Large intestine (tissue), 3 donors: ENCODE results near the gene DOHH. TPM values are rescaled to one million over a fixed set of nuclear protein-coding genes. Genes with fewer than 3 reads are reported as not detected.

Experiments
- DNase-seq, 2 donors: peaks; one replicate each; pipeline versions ENCODE4 v3.0.0 to v3.0.0-alpha.2; 2013
- H3K27ac ChIP-seq: one replicate; pipeline ENCODE4 v1.5.1; 2013; ENCODE audit warnings: low read length
- H3K27me3 ChIP-seq: 2 replicates; pipeline ENCODE4 v1.6.1; 2013; ENCODE audit warnings: low read length; ENCODE audit not compliant: control insufficient read depth, insufficient read depth
- H3K36me3 ChIP-seq: 2 replicates; pipeline ENCODE4 v1.6.1; 2013; ENCODE audit warnings: low read length; ENCODE audit not compliant: control insufficient read depth, insufficient read depth
- H3K4me1 ChIP-seq: one replicate; pipeline ENCODE4 v1.6.1; 2013; ENCODE audit warnings: low read length; ENCODE audit not compliant: control insufficient read depth, insufficient read depth
- H3K4me3 ChIP-seq: one replicate; pipeline ENCODE4 v1.5.1; 2013; ENCODE audit warnings: low read length
- H3K9me3 ChIP-seq: one replicate; pipeline ENCODE4 v1.6.1; 2013; ENCODE audit warnings: mild to moderate bottlenecking, low read depth, low read length, moderate library complexity; ENCODE audit not compliant: control insufficient read depth
- WGBS: methylation state at CpG from one replicate; pipeline ENCODE4 v1.1.5; 2013; ENCODE audit warnings: low lambda C conversion rate; ENCODE audit not compliant: insufficient coverage; 5-methylcytosine and 5-hydroxymethylcytosine counted together
- polyA plus RNA-seq: library from polyadenylated mRNA; unstranded; fragments of 120-200 nt; gene quantifications from one replicate; pipeline ENCODE4 v1.2.1, GENCODE V29; 2013

DOHH gene
- polyA plus RNA-seq, 1 donor: 12.1 TPM

GRCh38 chr19:3483226-3483628 lies 17.2 kb downstream of the DOHH start, which contains the start of gene SMIM44:
Gene SMIM44, minus strand, starts transcription at chr19:3483441. Its CDS starts 38 bp downstream, at chr19:3483403.
- Histone ChIP-seq H3K4me1 (peaks cover 27% of the 10 kb centered on the region), H3K27me3 (peaks cover 5% of the 10 kb centered on the region), H3K4me3 (no peak within 1 kb of the TSS), H3K27ac (peak within 1 kb of the TSS; percentile 92), H3K36me3 (no peaks in the 10 kb centered on the region), H3K9me3 (peaks cover 8% of the 10 kb centered on the region)
- DNase-seq: no peak
- WGBS: 79% methylated on average over 6 of the region's 33 CpGs

DNA sequence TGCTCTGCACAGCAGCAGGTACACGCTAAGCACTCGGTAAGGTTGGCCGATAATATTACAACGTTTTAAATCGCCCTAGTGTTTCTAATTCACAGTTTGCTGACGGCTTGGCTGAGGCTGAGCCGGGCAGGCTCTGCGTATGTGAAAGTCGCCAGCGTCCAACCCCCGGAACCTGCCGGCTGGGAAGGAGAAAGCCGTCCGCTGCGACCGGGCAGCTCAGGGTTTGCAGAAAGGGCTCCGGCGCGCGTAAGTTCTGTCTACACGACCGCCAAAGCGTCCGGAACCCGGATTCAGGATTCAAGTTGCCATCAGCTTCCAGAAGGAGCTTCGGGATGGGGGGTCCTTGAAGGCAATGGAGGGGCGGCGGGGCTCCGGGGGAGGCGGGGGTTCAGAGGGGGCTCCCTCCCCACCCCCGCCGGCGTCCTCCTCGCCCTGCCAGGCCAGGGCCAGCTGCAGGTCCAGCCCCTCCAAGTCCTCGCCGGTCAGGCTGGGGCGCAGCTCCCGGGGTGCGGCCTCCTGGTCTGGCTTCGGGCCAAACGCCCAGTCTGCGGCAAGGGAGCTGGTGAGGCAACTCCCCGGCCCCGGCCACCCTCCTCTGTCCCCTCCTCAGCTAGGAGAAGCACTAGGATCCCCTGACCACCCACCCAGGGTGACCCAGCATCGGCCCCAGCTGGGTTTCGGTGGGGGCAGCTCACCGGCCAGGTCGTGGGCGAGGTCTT lies 17.8 kb downstream of the DOHH start:
- no peak for DNase-seq
- 96% methylated on average over 5 of the region's 49 CpGs for WGBS
- Histone ChIP-seq H3K27me3 (peaks cover 5% of the 10 kb centered on the region), H3K36me3 (peaks cover 2% of the 10 kb centered on the region), H3K4me3 (no peak overlapping the region), H3K4me1 (peaks cover 30% of the 10 kb centered on the region), H3K27ac (peak overlapping the region; percentile 92), H3K9me3 (peaks cover 8% of the 10 kb centered on the region)

- peak; percentile 95 to 97 for DNase-seq
- Histone ChIP-seq H3K4me3 (no peak overlapping the region), H3K9me3 (peaks cover 10% of the 10 kb centered on the region), H3K4me1 (peaks cover 30% of the 10 kb centered on the region), H3K27ac (peak overlapping the region; percentile 92), H3K27me3 (peaks cover 5% of the 10 kb centered on the region), H3K36me3 (peaks cover 7% of the 10 kb centered on the region)
- no CpG with 5 or more reads among the region's 38 CpGs for WGBS
Measured at GRCh38 chr19:3481241-3482090, 19.0 kb downstream of the DOHH start.

- WGBS: no CpG with 5 or more reads among the region's 27 CpGs
- DNase-seq: peak; percentile 96 to 98
- Histone ChIP-seq H3K4me1 (peaks cover 30% of the 10 kb centered on the region), H3K36me3 (peaks cover 15% of the 10 kb centered on the region), H3K9me3 (peaks cover 10% of the 10 kb centered on the region), H3K27ac (peak within 1 kb of the TSS; percentile 92), H3K27me3 (peaks cover 5% of the 10 kb centered on the region), H3K4me3 (peak within 1 kb of the TSS; percentile 58)
Measured at GRCh38 chr19:3480383-3481091, 19.9 kb downstream of the DOHH start, which contains the start of gene SMIM24. Gene SMIM24, minus strand, starts transcription at chr19:3480525. Its CDS starts 62 bp downstream, at chr19:3480463.

- Histone ChIP-seq H3K4me1 (peaks cover 35% of the 10 kb centered on the region), H3K27me3 (peaks cover 5% of the 10 kb centered on the region), H3K4me3 (peak overlapping the region; percentile 58), H3K9me3 (peaks cover 10% of the 10 kb centered on the region), H3K36me3 (peaks cover 22% of the 10 kb centered on the region), H3K27ac (peak overlapping the region; percentile 92)
- DNase-seq: peak; percentile 77 to 84
- 17% methylated on average over 1 of the region's 9 CpGs for WGBS
Measured at GRCh38 chr19:3479834-3480215, 20.6 kb downstream of the DOHH start.

DNA sequence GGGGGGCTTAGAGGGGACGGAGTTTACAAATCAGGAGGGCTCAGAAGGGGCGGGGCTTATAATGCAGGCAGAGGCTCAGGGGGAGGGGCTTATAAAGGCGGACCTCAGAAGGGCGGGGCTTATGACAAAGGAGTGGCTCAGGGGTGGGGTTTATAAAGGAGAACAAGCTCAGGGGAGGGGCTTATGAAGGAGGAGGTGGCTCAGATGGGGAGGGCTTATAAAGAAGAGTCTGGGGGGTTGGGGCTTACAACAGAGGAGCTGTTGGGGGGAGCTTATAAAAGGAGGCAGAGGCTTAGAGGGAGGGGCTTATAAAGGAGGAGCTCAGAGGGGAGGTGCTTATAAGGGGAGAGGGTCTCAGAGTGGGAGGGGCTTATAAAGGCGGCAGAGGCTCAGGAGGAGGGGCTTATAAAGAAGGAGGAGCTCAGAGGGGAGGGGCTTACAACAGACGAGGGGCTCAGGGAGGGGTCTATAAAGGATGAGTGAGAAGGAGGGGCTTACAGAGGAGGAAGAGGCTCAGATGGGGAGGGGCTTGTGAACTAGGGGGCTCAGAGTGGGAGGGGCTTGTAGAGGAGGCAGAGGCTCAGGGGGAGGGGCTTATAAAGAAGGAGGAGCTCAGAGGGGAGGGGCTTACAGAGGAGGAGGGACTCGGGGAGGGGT lies 21.2 kb downstream of the DOHH start:
- peak overlapping the region; percentile 58 for H3K4me3 ChIP-seq
- peaks cover 41% of the 10 kb centered on the region for H3K4me1 ChIP-seq
- peaks cover 5% of the 10 kb centered on the region for H3K27me3 ChIP-seq
- WGBS: 100% methylated on average over 1 of the region's 7 CpGs
- peaks cover 10% of the 10 kb centered on the region for H3K9me3 ChIP-seq
- DNase-seq: peak; percentile 77 to 81
- peaks cover 28% of the 10 kb centered on the region for H3K36me3 ChIP-seq
- H3K27ac ChIP-seq: peak overlapping the region; percentile 92

DNA sequence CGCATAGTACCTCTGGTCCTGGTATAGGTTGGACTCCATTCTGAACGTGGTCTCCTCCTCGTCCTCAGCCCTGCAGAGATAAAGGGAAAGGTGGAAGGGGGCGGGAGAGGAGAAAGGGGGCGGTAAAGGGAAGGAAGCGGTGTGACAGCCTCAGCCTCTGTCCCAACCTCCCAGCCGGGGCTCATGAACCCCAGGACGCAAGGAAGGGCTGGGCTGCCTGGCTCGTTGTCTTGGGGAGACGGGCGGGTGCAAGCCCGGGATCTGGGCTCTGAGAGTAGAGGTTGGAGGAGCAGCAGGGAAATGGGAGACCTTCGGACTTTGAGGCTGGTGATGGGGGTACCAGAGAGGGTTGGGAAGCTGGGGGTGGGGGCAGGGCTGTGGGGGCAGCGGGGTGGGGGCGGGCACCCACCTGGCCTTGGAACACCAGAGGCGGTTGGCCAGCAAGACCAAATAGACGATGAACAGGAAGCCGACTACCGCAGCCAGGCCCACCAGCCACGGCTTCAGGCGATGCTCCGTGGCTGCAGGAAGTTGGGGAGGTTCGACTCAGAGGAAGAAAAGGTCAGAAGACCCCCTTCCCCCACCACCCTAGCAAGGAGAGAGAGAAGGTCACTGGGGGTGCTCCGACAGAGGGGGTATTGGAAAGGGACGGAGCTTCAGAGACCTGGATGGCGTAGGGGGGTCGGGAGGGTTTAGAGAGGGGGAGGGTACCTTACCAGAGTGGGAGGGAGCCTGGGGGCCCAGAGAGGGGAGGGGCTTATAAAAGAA lies 21.9 kb downstream of the DOHH start:
- no CpG with 5 or more reads among the region's 27 CpGs for WGBS
- H3K9me3 ChIP-seq: peaks cover 10% of the 10 kb centered on the region
- DNase-seq: peak; percentile 48 to 73
- H3K36me3 ChIP-seq: peaks cover 29% of the 10 kb centered on the region
- peak overlapping the region; percentile 92 for H3K27ac ChIP-seq
- peak overlapping the region; percentile 58 for H3K4me3 ChIP-seq
- H3K4me1 ChIP-seq: peaks cover 45% of the 10 kb centered on the region
- H3K27me3 ChIP-seq: peaks cover 5% of the 10 kb centered on the region

- H3K9me3 ChIP-seq: peaks cover 8% of the 10 kb centered on the region
- peaks cover 5% of the 10 kb centered on the region for H3K27me3 ChIP-seq
- no peak for DNase-seq
- peaks cover 29% of the 10 kb centered on the region for H3K36me3 ChIP-seq
- WGBS: no CpG with 5 or more reads among the region's 2 CpGs
- H3K27ac ChIP-seq: peak overlapping the region; percentile 92
- H3K4me1 ChIP-seq: peaks cover 51% of the 10 kb centered on the region
- H3K4me3 ChIP-seq: peak overlapping the region; percentile 20
Measured at GRCh38 chr19:3477951-3478350, 22.5 kb downstream of the DOHH start.

DNA sequence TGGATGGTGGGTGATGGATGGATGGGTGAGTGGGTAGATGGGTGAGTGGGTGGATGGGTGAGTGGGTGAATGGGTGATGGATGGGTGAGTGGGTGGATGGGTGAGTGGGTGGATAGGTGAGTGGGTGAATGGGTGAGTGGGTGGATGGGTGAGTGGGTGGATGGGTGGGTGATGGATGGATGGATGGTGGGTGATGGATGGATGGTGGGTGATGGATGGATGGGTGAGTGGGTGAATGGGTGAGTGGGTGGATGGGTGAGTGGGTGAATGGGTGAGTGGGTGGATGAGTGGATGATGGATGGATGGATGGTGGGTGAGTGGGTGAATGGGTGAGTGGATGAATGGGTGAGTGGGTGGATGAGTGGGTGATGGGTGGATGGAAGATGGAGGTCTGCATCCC lies 23.0 kb downstream of the DOHH start:
- Histone ChIP-seq H3K4me1 (peaks cover 55% of the 10 kb centered on the region), H3K27me3 (peaks cover 5% of the 10 kb centered on the region), H3K4me3 (no peak overlapping the region), H3K27ac (no peak overlapping the region), H3K9me3 (peaks cover 4% of the 10 kb centered on the region), H3K36me3 (peaks cover 31% of the 10 kb centered on the region)
- no peak for DNase-seq
